K562 (cell line): ENCODE results near the gene SUSD3.

Experiments used
- POU5F1 ChIP-seq: fragments of 150-350 bp; IDR thresholded peaks from 2 replicates; pipeline ENCODE4 v1.6.1; 2014; ENCODE audit warnings: borderline replicate concordance, low read length, low read depth, mild to moderate bottlenecking; ENCODE audit not compliant: partially characterized antibody
- TEAD4 ChIP-seq, 2 experiments: sonication (generic) in 1 of 2; formaldehyde crosslinking in 1 of 2; IDR thresholded peaks; 2 replicates each; pipeline versions ENCODE4 v1.6.1 to v1.8.0; 2012 to 2022; ENCODE audit warnings: borderline replicate concordance in 1 of 2, inconsistent platforms in 1 of 2, low read length in 1 of 2, mild to moderate bottlenecking in 1 of 2, missing genetic modification reagents in 1 of 2
- WHSC1 ChIP-seq: IDR thresholded peaks from one replicate; pipeline ENCODE4 v1.6.1; 2012; ENCODE audit warnings: low read length, control low read depth, inconsistent platforms

GRCh38 chr9:93027750-93028149 is 30.8 kb upstream of the SUSD3 start:
- TF ChIP-seq TEAD4 (IDR thresholded peaks at IDR 0.05; ENCODE audit: low read length): no peak
- TF ChIP-seq TEAD4 (CRISPR knock-in tag; IDR thresholded peaks at IDR 0.05; ENCODE audit: borderline replicate concordance): no peak
- TF ChIP-seq POU5F1: no peak
- TF ChIP-seq WHSC1: no peak
